ENCODE measurements around the gene IMMP2L. TPM values are rescaled to one million over a fixed set of nuclear protein-coding genes. Genes with fewer than 3 reads are reported as not detected.
A peak's percentile ranks its signal among the peaks of the same experiment; 100 is the strongest.

Gene IMMP2L
- total RNA-seq, 1 donor from 2014 or later: 19.0 TPM

GRCh38 chr7:111370002-111370401 is 192.3 kb downstream of the IMMP2L start:
- no peak overlapping the region for H3K4me3 ChIP-seq (ENCODE audit: low read depth, low read length)
- FAIRE-seq: no peak
- TF ChIP-seq CTCF (IDR thresholded peaks at IDR 0.05; ENCODE audit: insufficient read depth, low read length, severe bottlenecking): no peak
- H3K27me3 ChIP-seq (ENCODE audit: control insufficient read depth, insufficient read depth, low read length): no peaks in the 10 kb centered on the region
- peak; percentile 32 for DNase-seq (ENCODE audit: low read depth)
- H3K36me3 ChIP-seq (ENCODE audit: control insufficient read depth, insufficient read depth, low read length): no peaks in the 10 kb centered on the region

- FAIRE-seq (no peak), DNase-seq (ENCODE audit: low read depth) (no peak)
- Histone ChIP-seq H3K4me3 (ENCODE audit: low read depth, low read length) (no peak overlapping the region), H3K36me3 (ENCODE audit: control insufficient read depth, insufficient read depth, low read length) (no peaks in the 10 kb centered on the region), H3K27me3 (ENCODE audit: control insufficient read depth, insufficient read depth, low read length) (no peaks in the 10 kb centered on the region)
- no peak for TF ChIP-seq CTCF (IDR thresholded peaks at IDR 0.05; ENCODE audit: insufficient read depth, low read length, severe bottlenecking)
Measured at GRCh38 chr7:111368381-111369065, 193.8 kb downstream of the IMMP2L start.

- FAIRE-seq (no peak), DNase-seq (ENCODE audit: low read depth) (peak; percentile 94)
- Histone ChIP-seq H3K36me3 (ENCODE audit: control insufficient read depth, insufficient read depth, low read length) (no peaks in the 10 kb centered on the region), H3K4me3 (ENCODE audit: low read depth, low read length) (no peak overlapping the region), H3K27me3 (ENCODE audit: control insufficient read depth, insufficient read depth, low read length) (no peaks in the 10 kb centered on the region)
- no peak for TF ChIP-seq CTCF (IDR thresholded peaks at IDR 0.05; ENCODE audit: insufficient read depth, low read length, severe bottlenecking)
Measured at GRCh38 chr7:111364413-111364812, 197.9 kb downstream of the IMMP2L start.

- no peaks in the 10 kb centered on the region for H3K27me3 ChIP-seq (ENCODE audit: control insufficient read depth, insufficient read depth, low read length)
- H3K36me3 ChIP-seq (ENCODE audit: control insufficient read depth, insufficient read depth, low read length): no peaks in the 10 kb centered on the region
- FAIRE-seq (no peak), DNase-seq (ENCODE audit: low read depth) (no peak)
- TF ChIP-seq CTCF (IDR thresholded peaks at IDR 0.05; ENCODE audit: insufficient read depth, low read length, severe bottlenecking): no peak
- H3K4me3 ChIP-seq (ENCODE audit: low read depth, low read length): no peak overlapping the region
Measured at GRCh38 chr7:111363099-111363498, 199.2 kb downstream of the IMMP2L start.

GRCh38 chr7:111362506-111363054 is 199.7 kb downstream of the IMMP2L start:
- FAIRE-seq (no peak), DNase-seq (ENCODE audit: low read depth) (peak; percentile 80)
- no peaks in the 10 kb centered on the region for H3K27me3 ChIP-seq (ENCODE audit: control insufficient read depth, insufficient read depth, low read length)
- TF ChIP-seq CTCF (IDR thresholded peaks at IDR 0.05; ENCODE audit: insufficient read depth, low read length, severe bottlenecking): no peak
- H3K4me3 ChIP-seq (ENCODE audit: low read depth, low read length): no peak overlapping the region
- no peaks in the 10 kb centered on the region for H3K36me3 ChIP-seq (ENCODE audit: control insufficient read depth, insufficient read depth, low read length)

GRCh38 chr7:111358915-111359314 is 203.4 kb downstream of the IMMP2L start:
- no peak for FAIRE-seq
- Histone ChIP-seq H3K4me3 (ENCODE audit: low read depth, low read length) (no peak overlapping the region), H3K36me3 (ENCODE audit: control insufficient read depth, insufficient read depth, low read length) (no peaks in the 10 kb centered on the region), H3K27me3 (ENCODE audit: control insufficient read depth, insufficient read depth, low read length) (no peaks in the 10 kb centered on the region)
- no peak for TF ChIP-seq CTCF (IDR thresholded peaks at IDR 0.05; ENCODE audit: insufficient read depth, low read length, severe bottlenecking)
- DNase-seq (ENCODE audit: low read depth): no peak
